ENCODE data around the gene MTG2.

The MTG2 gene

GRCh38 chr20:62230696-62231095 lies 47.9 kb downstream of the MTG2 start:
- DNase-seq (ENCODE audit: insufficient read length, low spot score) (no peak), FAIRE-seq (no peak)

GRCh38 chr20:62231292-62231691 lies 48.5 kb downstream of the MTG2 start:
- FAIRE-seq, result no peak
- DNase-seq (ENCODE audit: insufficient read length, low spot score), result no peak

GRCh38 chr20:62232194-62232593 lies 49.4 kb downstream of the MTG2 start:
- FAIRE-seq, result no peak

GRCh38 chr20:62232770-62233645 lies 50.2 kb downstream of the MTG2 start:
- FAIRE-seq, result no peak

More at GRCh38 chr20:62232194-62232593, 49.4 kb downstream of the MTG2 start:
- DNase-seq (ENCODE audit: insufficient read length, low spot score), result no peak

GRCh38 chr20:62233684-62234083 lies 50.9 kb downstream of the MTG2 start:
- FAIRE-seq (no peak), DNase-seq (ENCODE audit: insufficient read length, low spot score) (no peak)

More at GRCh38 chr20:62232770-62233645, 50.2 kb downstream of the MTG2 start:
- DNase-seq (ENCODE audit: insufficient read length, low spot score), result no peak

- DNase-seq (ENCODE audit: insufficient read length, low spot score), result no peak
- FAIRE-seq, result no peak
Measured at GRCh38 chr20:62234339-62234738, 51.5 kb downstream of the MTG2 start.

- no peak for DNase-seq (ENCODE audit: insufficient read length, low spot score)
- FAIRE-seq, result no peak
Measured at GRCh38 chr20:62235001-62235776, 52.4 kb downstream of the MTG2 start.

- DNase-seq (ENCODE audit: insufficient read length, low spot score) (no peak), FAIRE-seq (no peak)
Measured at GRCh38 chr20:62235777-62236157, 52.9 kb downstream of the MTG2 start.

- DNase-seq (ENCODE audit: insufficient read length, low spot score) (no peak), FAIRE-seq (no peak)
Measured at GRCh38 chr20:62236200-62236599, 53.4 kb downstream of the MTG2 start.

- DNase-seq (ENCODE audit: insufficient read length, low spot score), result no peak
- no peak for FAIRE-seq
Measured at GRCh38 chr20:62236766-62237513, 54.1 kb downstream of the MTG2 start.

GRCh38 chr20:62237514-62237800 lies 54.6 kb downstream of the MTG2 start:
- no peak for FAIRE-seq

GRCh38 chr20:62237801-62238568 lies 55.2 kb downstream of the MTG2 start, which contains the start of gene OSBPL2:
Gene OSBPL2 (plus strand): TSS chr20:62238521. CDS start chr20:62256185, 17,664 bp downstream.
- FAIRE-seq (peak; percentile 99), DNase-seq (ENCODE audit: insufficient read length, low spot score) (peak; percentile 100)

More at GRCh38 chr20:62237514-62237800, 54.6 kb downstream of the MTG2 start:
- DNase-seq (ENCODE audit: insufficient read length, low spot score), result no peak

- no peak for FAIRE-seq
- no peak for DNase-seq (ENCODE audit: insufficient read length, low spot score)
Measured at GRCh38 chr20:62238569-62239277, 55.9 kb downstream of the MTG2 start.

- FAIRE-seq (no peak), DNase-seq (ENCODE audit: insufficient read length, low spot score) (no peak)
Measured at GRCh38 chr20:62239278-62239879, 56.6 kb downstream of the MTG2 start.

GRCh38 chr20:62240020-62240685 lies 57.3 kb downstream of the MTG2 start:
- no peak for FAIRE-seq
- no peak for DNase-seq (ENCODE audit: insufficient read length, low spot score)

- DNase-seq (ENCODE audit: insufficient read length, low spot score) (no peak), FAIRE-seq (no peak)
Measured at GRCh38 chr20:62241506-62241905, 58.7 kb downstream of the MTG2 start.

- DNase-seq (ENCODE audit: insufficient read length, low spot score) (no peak), FAIRE-seq (no peak)
Measured at GRCh38 chr20:62242176-62242575, 59.3 kb downstream of the MTG2 start.

GRCh38 chr20:62243106-62243505 lies 60.3 kb downstream of the MTG2 start:
- DNase-seq (ENCODE audit: insufficient read length, low spot score) (no peak), FAIRE-seq (no peak)

All from GM19239 (cell line).